ENCODE data around the gene PIK3CD.

The PIK3CD gene

DNA sequence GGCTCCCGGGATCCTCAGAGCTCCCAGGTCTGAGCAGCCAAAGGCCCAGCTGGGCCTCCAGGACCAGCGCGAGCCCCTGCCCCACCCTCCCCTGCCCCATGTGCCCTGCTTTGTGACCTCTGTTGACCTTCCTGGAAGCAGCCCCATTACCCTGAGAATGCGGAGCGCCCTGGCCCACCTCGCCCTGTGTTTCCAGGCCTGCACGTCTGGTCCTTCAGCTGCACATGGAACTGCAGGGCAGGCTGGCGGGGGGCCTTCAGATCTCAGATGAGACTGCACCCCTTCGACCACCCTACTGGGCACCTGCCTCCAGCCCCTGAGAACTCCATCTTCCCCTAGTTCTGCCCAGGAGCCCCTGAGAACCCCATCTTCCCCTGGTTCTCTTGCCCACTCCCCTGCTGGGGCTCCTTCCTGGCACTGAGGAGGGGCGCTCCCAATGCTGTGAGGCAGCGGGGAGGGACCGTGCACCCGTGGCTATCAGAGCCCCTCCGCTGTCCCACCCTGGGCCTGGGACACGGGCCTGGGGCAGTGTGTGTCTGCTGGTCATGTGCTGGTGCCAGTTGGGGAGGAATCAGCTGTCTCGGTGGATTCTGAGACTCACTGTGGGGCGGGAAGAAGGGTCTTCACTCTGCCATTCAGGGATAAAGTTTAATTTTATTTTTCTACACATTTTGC is 37.8 kb upstream of the PIK3CD start:
- Histone ChIP-seq H3F3A (ENCODE audit: insufficient read depth, low read length) (no peaks in the 10 kb centered on the region; the same call in 1 of the 2 replicates), H3K9me3 (ENCODE audit: low read length) (no peaks in the 10 kb centered on the region), H3K79me2 (ENCODE audit: insufficient read depth, low read length) (no peaks in the 10 kb centered on the region), H4K20me1 (ENCODE audit: insufficient read depth, low read length) (no peaks in the 10 kb centered on the region), H3K4me1 (ENCODE audit: insufficient read depth, low read length, severe bottlenecking) (no peaks in the 10 kb centered on the region), H3K4me2 (ENCODE audit: low read length) (no peak overlapping the region), H3K27ac (ENCODE audit: low read depth, low read length, poor library complexity, severe bottlenecking) (no peak overlapping the region), H3K36me3 (ENCODE audit: insufficient read depth, low read length) (peaks cover 51% of the 10 kb centered on the region), H3K9me2 (ENCODE audit: low read depth, low read length) (no peaks in the 10 kb centered on the region), H3K9ac (ENCODE audit: low read length) (no peak overlapping the region), H3K4me3 (ENCODE audit: low read depth, low read length, poor library complexity, severe bottlenecking) (no peak overlapping the region), H2AFZ (ENCODE audit: low read length) (no peak overlapping the region), H3K27me3 (ENCODE audit: insufficient read depth, low read length) (0 out of 2 replicates have a peak, but pooled peaks cover 3% of the 10 kb centered on the region)
- TF ChIP-seq, protein P1, sequence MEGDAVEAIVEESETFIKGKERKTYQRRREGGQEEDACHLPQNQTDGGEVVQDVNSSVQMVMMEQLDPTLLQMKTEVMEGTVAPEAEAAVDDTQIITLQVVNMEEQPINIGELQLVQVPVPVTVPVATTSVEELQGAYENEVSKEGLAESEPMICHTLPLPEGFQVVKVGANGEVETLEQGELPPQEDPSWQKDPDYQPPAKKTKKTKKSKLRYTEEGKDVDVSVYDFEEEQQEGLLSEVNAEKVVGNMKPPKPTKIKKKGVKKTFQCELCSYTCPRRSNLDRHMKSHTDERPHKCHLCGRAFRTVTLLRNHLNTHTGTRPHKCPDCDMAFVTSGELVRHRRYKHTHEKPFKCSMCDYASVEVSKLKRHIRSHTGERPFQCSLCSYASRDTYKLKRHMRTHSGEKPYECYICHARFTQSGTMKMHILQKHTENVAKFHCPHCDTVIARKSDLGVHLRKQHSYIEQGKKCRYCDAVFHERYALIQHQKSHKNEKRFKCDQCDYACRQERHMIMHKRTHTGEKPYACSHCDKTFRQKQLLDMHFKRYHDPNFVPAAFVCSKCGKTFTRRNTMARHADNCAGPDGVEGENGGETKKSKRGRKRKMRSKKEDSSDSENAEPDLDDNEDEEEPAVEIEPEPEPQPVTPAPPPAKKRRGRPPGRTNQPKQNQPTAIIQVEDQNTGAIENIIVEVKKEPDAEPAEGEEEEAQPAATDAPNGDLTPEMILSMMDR (IDR thresholded peaks at IDR 0.05; ENCODE audit: low read length): no peak
- TF ChIP-seq EZH2 (IDR thresholded peaks at IDR 0.05; ENCODE audit: borderline replicate concordance, low read length): no peak

DNA sequence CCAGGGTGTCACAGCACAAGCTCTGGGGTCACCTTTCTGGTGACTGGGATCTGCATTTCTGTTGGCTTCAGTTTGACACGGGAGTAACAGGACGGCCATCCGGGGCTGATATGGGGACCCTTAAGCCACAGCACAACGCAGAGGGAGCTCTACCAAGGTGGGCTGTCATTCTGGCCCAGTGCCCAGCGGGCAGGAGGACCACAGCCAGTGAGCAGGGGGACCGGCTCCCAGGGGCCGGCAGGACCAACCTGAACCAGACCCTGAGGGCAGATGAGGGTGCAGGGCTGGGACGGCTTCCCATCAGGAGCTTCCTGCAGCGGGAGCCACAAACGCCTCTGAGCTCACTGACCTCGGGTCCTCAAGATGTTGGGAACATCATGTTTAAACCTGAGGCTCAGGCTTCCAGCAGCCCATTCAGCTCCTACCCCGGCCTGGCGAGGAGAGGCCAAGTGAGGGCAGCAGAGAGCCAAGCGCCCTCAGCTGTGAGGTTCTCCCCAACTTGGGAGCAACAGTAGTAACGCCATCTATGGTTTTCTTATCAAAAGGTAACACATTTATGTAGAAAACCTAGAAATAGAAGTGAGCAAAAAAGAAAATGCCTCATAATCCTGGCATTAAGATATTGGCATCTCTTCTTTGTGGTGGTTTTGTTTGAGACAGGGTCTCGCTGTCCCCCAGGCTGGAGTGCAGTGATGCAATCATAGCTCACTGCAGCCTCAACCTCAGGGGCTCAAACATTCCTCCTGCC is 36.0 kb upstream of the PIK3CD start:
- Histone ChIP-seq H2AFZ (ENCODE audit: low read length) (no peak overlapping the region), H3K9ac (ENCODE audit: low read length) (no peak overlapping the region), H3K9me2 (ENCODE audit: low read depth, low read length) (no peaks in the 10 kb centered on the region), H3K36me3 (ENCODE audit: insufficient read depth, low read length) (peaks cover 36% of the 10 kb centered on the region), H3K9me3 (ENCODE audit: low read length) (no peaks in the 10 kb centered on the region), H3K4me1 (ENCODE audit: insufficient read depth, low read length, severe bottlenecking) (no peaks in the 10 kb centered on the region), H3K27ac (ENCODE audit: low read depth, low read length, poor library complexity, severe bottlenecking) (no peak overlapping the region), H3K79me2 (ENCODE audit: insufficient read depth, low read length) (no peaks in the 10 kb centered on the region), H3F3A (ENCODE audit: insufficient read depth, low read length) (no peaks in the 10 kb centered on the region; the same call in 1 of the 2 replicates), H3K4me2 (ENCODE audit: low read length) (no peak overlapping the region), H4K20me1 (ENCODE audit: insufficient read depth, low read length) (no peaks in the 10 kb centered on the region), H3K27me3 (ENCODE audit: insufficient read depth, low read length) (peaks cover 3% of the 10 kb centered on the region; the same call in 1 of the 2 replicates), H3K4me3 (ENCODE audit: low read depth, low read length, poor library complexity, severe bottlenecking) (no peak overlapping the region)
- TF ChIP-seq, protein P1 (IDR thresholded peaks at IDR 0.05; ENCODE audit: low read length): peak; percentile 82
- TF ChIP-seq EZH2 (IDR thresholded peaks at IDR 0.05; ENCODE audit: borderline replicate concordance, low read length): no peak

DNA sequence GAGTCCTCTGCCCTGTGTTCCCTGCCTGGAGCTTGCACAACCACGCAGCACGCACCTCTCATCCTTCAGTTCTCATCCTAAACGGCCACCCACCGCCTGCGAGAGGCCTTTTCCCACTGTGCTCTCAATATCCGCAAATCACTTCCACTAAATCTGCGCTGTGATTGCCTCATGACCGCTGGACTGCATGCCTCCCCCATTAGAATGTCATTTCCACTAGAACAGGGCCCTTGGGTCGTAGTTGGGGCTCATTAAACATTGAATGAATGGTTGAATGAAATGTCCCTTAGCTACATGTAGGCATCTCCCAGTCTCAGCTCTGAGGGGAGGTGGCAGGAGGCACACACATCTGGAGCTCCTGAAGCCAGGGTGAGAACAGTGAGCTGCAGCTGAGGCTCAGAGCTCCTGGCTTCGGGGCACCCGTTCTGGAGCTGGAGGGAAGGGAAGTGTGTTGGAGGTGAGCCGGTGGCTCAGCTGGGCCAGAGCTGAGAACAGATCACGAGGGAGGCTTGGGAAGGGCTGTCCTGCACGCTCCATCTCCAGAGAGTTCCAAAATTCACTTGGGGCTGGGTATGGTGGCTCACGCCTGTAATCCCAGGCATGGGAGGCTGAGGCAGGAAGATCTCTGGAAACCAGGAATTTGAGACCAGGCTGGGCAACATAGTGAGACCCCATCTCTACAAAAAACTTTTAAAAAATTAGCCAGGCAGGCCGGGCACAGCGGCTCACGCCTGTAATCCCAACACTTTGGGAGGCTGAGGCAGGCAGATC is 32.4 kb upstream of the PIK3CD start:
- TF ChIP-seq EZH2 (IDR thresholded peaks at IDR 0.05; ENCODE audit: borderline replicate concordance, low read length): no peak
- TF ChIP-seq, protein P1 (IDR thresholded peaks at IDR 0.05; ENCODE audit: low read length): no peak
- H3K27me3 ChIP-seq (ENCODE audit: insufficient read depth, low read length): peaks cover 3% of the 10 kb centered on the region; the same call in 1 of the 2 replicates
- peaks cover under 1% of the 10 kb centered on the region; the same call in 1 of the 2 replicates for H3K36me3 ChIP-seq (ENCODE audit: insufficient read depth, low read length)
- no peak overlapping the region for H3K27ac ChIP-seq (ENCODE audit: low read depth, low read length, poor library complexity, severe bottlenecking)
- no peaks in the 10 kb centered on the region for H3K9me3 ChIP-seq (ENCODE audit: low read length)
- no peaks in the 10 kb centered on the region for H4K20me1 ChIP-seq (ENCODE audit: insufficient read depth, low read length)
- H3K9ac ChIP-seq (ENCODE audit: low read length): no peak overlapping the region
- H3K9me2 ChIP-seq (ENCODE audit: low read depth, low read length): no peaks in the 10 kb centered on the region
- H3K79me2 ChIP-seq (ENCODE audit: insufficient read depth, low read length): no peaks in the 10 kb centered on the region
- H2AFZ ChIP-seq (ENCODE audit: low read length): no peak overlapping the region
- no peaks in the 10 kb centered on the region for H3K4me1 ChIP-seq (ENCODE audit: insufficient read depth, low read length, severe bottlenecking)
- H3F3A ChIP-seq (ENCODE audit: insufficient read depth, low read length): no peaks in the 10 kb centered on the region; the same call in 1 of the 2 replicates
- H3K4me3 ChIP-seq (ENCODE audit: low read depth, low read length, poor library complexity, severe bottlenecking): no peak overlapping the region
- H3K4me2 ChIP-seq (ENCODE audit: low read length): no peak overlapping the region

Measured in OCI-LY1 (cell line).